Measurements from ENCODE around the gene PPFIA2. TPM values are rescaled to one million over a fixed set of nuclear protein-coding genes. Genes with fewer than 3 reads are reported as not detected.

Gene PPFIA2
- polyA plus RNA-seq, 1 donor from 2014 or later: 65.3 TPM

GRCh38 chr12:81633127-81633526, 126.0 kb downstream of the PPFIA2 start:
- no peaks in the 10 kb centered on the region for H3F3A ChIP-seq (ENCODE audit: insufficient read depth, low read length, poor library complexity, severe bottlenecking)
- no peaks in the 10 kb centered on the region for H3K79me2 ChIP-seq (replicated peaks; ENCODE audit: insufficient read depth, low read length)
- TF ChIP-seq CTCF (IDR thresholded peaks at IDR 0.05; ENCODE audit: poor library complexity, severe bottlenecking) (no peak), REST (IDR thresholded peaks at IDR 0.05; ENCODE audit: borderline replicate concordance) (no peak), EP300 (conservative IDR thresholded peaks at IDR 0.05; ENCODE audit: poor library complexity, severe bottlenecking) (no peak), RAD21 (conservative IDR thresholded peaks at IDR 0.05) (no peak), SMC3 (conservative IDR thresholded peaks at IDR 0.05; ENCODE audit: poor library complexity) (no peak), TAF1 (IDR thresholded peaks at IDR 0.05; ENCODE audit: low read depth) (no peak), POLR2AphosphoS5 (IDR thresholded peaks at IDR 0.05) (no peak), EZH2 (IDR thresholded peaks at IDR 0.05; ENCODE audit: borderline replicate concordance, insufficient read depth, low read length, poor library complexity, severe bottlenecking) (no peak), MXI1 (conservative IDR thresholded peaks at IDR 0.05; ENCODE audit: poor library complexity, severe bottlenecking) (no peak)
- no peaks in the 10 kb centered on the region for H3K36me3 ChIP-seq (ENCODE audit: insufficient read depth, low read length)
- H3K4me2 ChIP-seq (ENCODE audit: low read length): no peak overlapping the region
- H3K27me3 ChIP-seq (ENCODE audit: insufficient read depth, low read depth, low read length): no peaks in the 10 kb centered on the region
- H3K9ac ChIP-seq (ENCODE audit: low read length): no peak overlapping the region
- no peaks in the 10 kb centered on the region for H3K9me3 ChIP-seq (ENCODE audit: low read length)
- no peaks in the 10 kb centered on the region for H4K20me1 ChIP-seq (ENCODE audit: insufficient read depth)
- peak overlapping the region; percentile 28 for H3K4me3 ChIP-seq (ENCODE audit: low read length)
- H3K9me2 ChIP-seq (ENCODE audit: insufficient read depth, low read length): no peaks in the 10 kb centered on the region
- peak overlapping the region; percentile 66 for H3K27ac ChIP-seq (ENCODE audit: low read length)
- no peak overlapping the region for H2AFZ ChIP-seq (ENCODE audit: low read depth, low read length)

- Histone ChIP-seq H4K20me1 (ENCODE audit: insufficient read depth) (no peaks in the 10 kb centered on the region), H3F3A (ENCODE audit: insufficient read depth, low read length, poor library complexity, severe bottlenecking) (no peaks in the 10 kb centered on the region), H3K79me2 (replicated peaks; ENCODE audit: insufficient read depth, low read length) (no peaks in the 10 kb centered on the region), H3K9ac (ENCODE audit: low read length) (no peak overlapping the region), H3K4me3 (ENCODE audit: low read length) (no peak overlapping the region), H3K27me3 (ENCODE audit: insufficient read depth, low read depth, low read length) (no peaks in the 10 kb centered on the region), H3K9me2 (ENCODE audit: insufficient read depth, low read length) (no peaks in the 10 kb centered on the region), H2AFZ (ENCODE audit: low read depth, low read length) (no peak overlapping the region), H3K27ac (ENCODE audit: low read length) (no peak overlapping the region), H3K36me3 (ENCODE audit: insufficient read depth, low read length) (no peaks in the 10 kb centered on the region), H3K9me3 (ENCODE audit: low read length) (no peaks in the 10 kb centered on the region), H3K4me2 (ENCODE audit: low read length) (no peak overlapping the region)
- TF ChIP-seq CTCF (IDR thresholded peaks at IDR 0.05; ENCODE audit: poor library complexity, severe bottlenecking): peak; percentile 81
- TF ChIP-seq EZH2 (IDR thresholded peaks at IDR 0.05; ENCODE audit: borderline replicate concordance, insufficient read depth, low read length, poor library complexity, severe bottlenecking): no peak
- TF ChIP-seq REST (IDR thresholded peaks at IDR 0.05; ENCODE audit: borderline replicate concordance): no peak
- no peak for TF ChIP-seq EP300 (conservative IDR thresholded peaks at IDR 0.05; ENCODE audit: poor library complexity, severe bottlenecking)
- peak; percentile 84 for TF ChIP-seq RAD21 (conservative IDR thresholded peaks at IDR 0.05)
- TF ChIP-seq MXI1 (conservative IDR thresholded peaks at IDR 0.05; ENCODE audit: poor library complexity, severe bottlenecking): no peak
- no peak for TF ChIP-seq TAF1 (IDR thresholded peaks at IDR 0.05; ENCODE audit: low read depth)
- peak; percentile 82 for TF ChIP-seq SMC3 (conservative IDR thresholded peaks at IDR 0.05; ENCODE audit: poor library complexity)
- no peak for TF ChIP-seq POLR2AphosphoS5 (IDR thresholded peaks at IDR 0.05)
Observed at GRCh38 chr12:81627336-81628189, 131.6 kb downstream of the PPFIA2 start.

Data from neural cell (in vitro differentiated cells).